ENCODE results near the gene CSH1. TPM values are rescaled to one million over a fixed set of nuclear protein-coding genes. Genes with fewer than 3 reads are reported as not detected.
"Not testable (repeated sequence)": the region's sequence is repeated elsewhere in the genome, so short reads cannot be mapped to it uniquely, and the experiment has no call there.

Gene CSH1
- total RNA-seq, 1 donor from 2014 or later: not detected

GRCh38 chr17:63928966-63929695 is 32.8 kb upstream of the CSH1 start:
- no peaks in the 10 kb centered on the region for H3K36me3 ChIP-seq (ENCODE audit: control insufficient read depth in 3 of 3, insufficient read depth in 3 of 3, low read length in 3 of 3)
- H3K4me1 ChIP-seq (ENCODE audit: control insufficient read depth in 3 of 3, insufficient read depth in 3 of 3, low read length in 3 of 3): peaks cover 20 to 28% (median 24%) of the 10 kb centered on the region in 3 donors
- no peak overlapping the region for H3K9ac ChIP-seq (ENCODE audit: low read depth in 1 of 3, low read length in 3 of 3)
- no peaks in the 10 kb centered on the region for H3K27me3 ChIP-seq (ENCODE audit: control insufficient read depth in 3 of 3, insufficient read depth in 3 of 3, low read length in 3 of 3)
- no peaks in the 10 kb centered on the region for H3K9me3 ChIP-seq (ENCODE audit: control insufficient read depth in 3 of 3, low read length in 3 of 3)
- no peak overlapping the region for H3K4me3 ChIP-seq (ENCODE audit: low read length in 3 of 3)
- H3K27ac ChIP-seq (ENCODE audit: low read depth, low read length): no peak overlapping the region

DNA sequence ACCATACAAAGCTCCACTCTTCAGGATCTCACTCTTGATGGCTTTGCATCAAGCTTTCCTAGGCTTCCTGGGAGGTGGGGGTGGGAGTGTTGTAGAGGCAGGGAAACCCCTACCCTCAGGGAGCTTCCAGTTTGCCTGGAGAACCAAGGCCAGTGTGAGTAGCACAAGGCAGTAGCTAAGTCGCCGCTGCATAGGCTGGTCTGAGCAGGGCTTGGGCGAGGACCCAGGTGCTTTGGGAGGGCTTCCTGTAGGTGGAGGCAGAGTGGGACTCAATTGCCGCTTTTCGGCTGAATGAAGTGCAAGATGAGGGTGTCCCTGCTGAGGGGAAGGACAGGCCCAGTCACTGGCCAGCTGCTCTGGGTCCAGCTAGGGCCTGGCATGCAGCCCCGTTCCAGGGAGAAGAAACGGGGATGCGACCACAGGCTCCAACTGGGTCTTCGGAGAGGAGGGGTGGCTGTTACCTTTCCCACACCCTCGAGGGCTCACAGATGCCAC is 31.8 kb upstream of the CSH1 start:
- H3K4me3 ChIP-seq (ENCODE audit: low read length in 3 of 3): no peak overlapping the region
- H3K27ac ChIP-seq (ENCODE audit: low read depth, low read length): no peak overlapping the region
- peaks cover 20 to 28% (median 24%) of the 10 kb centered on the region in 3 donors for H3K4me1 ChIP-seq (ENCODE audit: control insufficient read depth in 3 of 3, insufficient read depth in 3 of 3, low read length in 3 of 3)
- no peaks in the 10 kb centered on the region for H3K36me3 ChIP-seq (ENCODE audit: control insufficient read depth in 3 of 3, insufficient read depth in 3 of 3, low read length in 3 of 3)
- no peaks in the 10 kb centered on the region for H3K27me3 ChIP-seq (ENCODE audit: control insufficient read depth in 3 of 3, insufficient read depth in 3 of 3, low read length in 3 of 3)
- H3K9me3 ChIP-seq (ENCODE audit: control insufficient read depth in 3 of 3, low read length in 3 of 3): no peaks in the 10 kb centered on the region
- no peak overlapping the region for H3K9ac ChIP-seq (ENCODE audit: low read depth in 1 of 3, low read length in 3 of 3)

- no peaks in the 10 kb centered on the region for H3K27me3 ChIP-seq (ENCODE audit: control insufficient read depth in 3 of 3, insufficient read depth in 3 of 3, low read length in 3 of 3)
- no peaks in the 10 kb centered on the region for H3K9me3 ChIP-seq (ENCODE audit: control insufficient read depth in 3 of 3, low read length in 3 of 3)
- H3K9ac ChIP-seq (ENCODE audit: low read depth in 1 of 3, low read length in 3 of 3): no peak overlapping the region
- peaks cover 20 to 28% (median 24%) of the 10 kb centered on the region in 3 donors for H3K4me1 ChIP-seq (ENCODE audit: control insufficient read depth in 3 of 3, insufficient read depth in 3 of 3, low read length in 3 of 3)
- no peaks in the 10 kb centered on the region for H3K36me3 ChIP-seq (ENCODE audit: control insufficient read depth in 3 of 3, insufficient read depth in 3 of 3, low read length in 3 of 3)
- H3K4me3 ChIP-seq (ENCODE audit: low read length in 3 of 3): no peak overlapping the region
- H3K27ac ChIP-seq (ENCODE audit: low read depth, low read length): no peak overlapping the region
These were observed 31.2 kb upstream of the CSH1 start for GRCh38 chr17:63927464-63928171.

DNA sequence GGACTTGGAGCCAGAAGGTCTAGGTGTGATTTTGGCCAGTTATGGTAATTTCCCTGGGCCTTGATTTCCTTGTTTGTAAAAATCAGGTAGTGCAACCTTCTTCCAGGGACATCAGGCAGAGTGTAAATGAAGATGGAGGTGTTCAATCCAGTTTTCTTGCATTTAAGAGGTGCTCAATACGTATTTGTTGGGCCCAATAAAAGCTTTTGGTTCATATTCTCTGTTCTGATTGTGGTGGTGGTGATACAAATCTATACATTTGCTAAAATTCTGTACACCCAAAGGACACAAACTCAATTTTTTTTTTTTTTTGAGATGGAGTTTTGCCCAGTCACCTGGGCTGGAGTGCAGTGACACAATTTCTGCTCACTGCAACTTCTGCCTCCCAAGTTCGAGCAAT is 29.8 kb upstream of the CSH1 start:
- no peaks in the 10 kb centered on the region for H3K36me3 ChIP-seq (ENCODE audit: control insufficient read depth in 3 of 3, insufficient read depth in 3 of 3, low read length in 3 of 3)
- H3K27ac ChIP-seq (ENCODE audit: low read depth, low read length): no peak overlapping the region
- H3K9ac ChIP-seq (ENCODE audit: low read depth in 1 of 3, low read length in 3 of 3): no peak overlapping the region
- H3K27me3 ChIP-seq (ENCODE audit: control insufficient read depth in 3 of 3, insufficient read depth in 3 of 3, low read length in 3 of 3): no peaks in the 10 kb centered on the region
- no peak overlapping the region for H3K4me3 ChIP-seq (ENCODE audit: low read length in 3 of 3)
- peaks cover 14 to 18% (median 18%) of the 10 kb centered on the region in 3 donors for H3K4me1 ChIP-seq (ENCODE audit: control insufficient read depth in 3 of 3, insufficient read depth in 3 of 3, low read length in 3 of 3)
- H3K9me3 ChIP-seq (ENCODE audit: control insufficient read depth in 3 of 3, low read length in 3 of 3): no peaks in the 10 kb centered on the region

- Histone ChIP-seq H3K36me3 (ENCODE audit: control insufficient read depth in 3 of 3, insufficient read depth in 3 of 3, low read length in 3 of 3) (no peaks in the 10 kb centered on the region), H3K9ac (ENCODE audit: low read depth in 1 of 3, low read length in 3 of 3) (no peak overlapping the region), H3K4me3 (ENCODE audit: low read length in 3 of 3) (no peak overlapping the region), H3K4me1 (ENCODE audit: control insufficient read depth in 3 of 3, insufficient read depth in 3 of 3, low read length in 3 of 3) (peaks cover 9 to 13% (median 13%) of the 10 kb centered on the region in 3 donors), H3K9me3 (ENCODE audit: control insufficient read depth in 3 of 3, low read length in 3 of 3) (no peaks in the 10 kb centered on the region), H3K27me3 (ENCODE audit: control insufficient read depth in 3 of 3, insufficient read depth in 3 of 3, low read length in 3 of 3) (no peaks in the 10 kb centered on the region), H3K27ac (ENCODE audit: low read depth, low read length) (no peak overlapping the region)
These were observed 29.2 kb upstream of the CSH1 start for GRCh38 chr17:63925615-63926014.

DNA sequence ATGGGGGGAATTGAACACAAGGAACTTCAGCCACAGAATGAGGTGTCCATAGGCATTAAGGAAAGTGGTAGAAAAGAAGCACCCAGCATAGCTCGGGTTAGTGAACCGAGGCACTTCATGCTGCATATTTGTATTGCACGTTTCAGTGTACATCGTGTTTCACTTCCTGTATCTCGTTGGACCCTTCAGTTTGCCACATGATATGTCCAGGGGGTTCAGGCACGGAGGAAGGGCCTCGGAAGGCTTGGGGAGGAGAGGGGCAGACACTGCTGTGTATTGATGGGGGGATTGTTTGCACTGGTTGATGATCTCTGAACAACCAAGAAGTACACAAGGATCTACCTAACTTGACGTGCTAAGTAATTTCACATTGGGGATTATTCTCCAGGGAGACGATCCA is 26.0 kb upstream of the CSH1 start:
- H3K36me3 ChIP-seq (ENCODE audit: control insufficient read depth in 3 of 3, insufficient read depth in 3 of 3, low read length in 3 of 3): not testable (repeated sequence)

DNA sequence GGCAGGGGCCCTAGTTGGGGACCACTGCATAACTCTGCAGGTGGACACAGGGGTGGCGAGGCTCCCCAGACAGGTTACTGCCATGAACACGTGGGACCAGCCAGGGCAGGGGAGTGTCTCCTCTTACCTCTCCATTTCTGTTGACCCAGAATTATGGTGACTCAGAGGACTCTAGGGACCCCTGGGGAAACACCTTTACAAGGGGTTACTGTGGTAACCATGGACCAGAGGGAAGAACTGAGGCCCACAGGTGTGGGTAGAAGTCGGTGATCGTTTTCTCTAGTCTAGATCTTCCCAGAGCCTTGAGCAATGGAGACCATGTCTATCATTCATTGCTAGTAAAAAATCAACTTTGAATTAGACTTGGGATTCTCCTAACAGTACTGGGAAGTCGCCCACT is 24.4 kb upstream of the CSH1 start:
- H3K9ac ChIP-seq (ENCODE audit: low read depth in 1 of 3, low read length in 3 of 3); H3K27ac ChIP-seq (ENCODE audit: low read depth, low read length); H3K4me3 ChIP-seq (ENCODE audit: low read length in 3 of 3); H3K36me3 ChIP-seq (ENCODE audit: control insufficient read depth in 3 of 3, insufficient read depth in 3 of 3, low read length in 3 of 3); H3K27me3 ChIP-seq (ENCODE audit: control insufficient read depth in 3 of 3, insufficient read depth in 3 of 3, low read length in 3 of 3); H3K9me3 ChIP-seq (ENCODE audit: control insufficient read depth in 3 of 3, low read length in 3 of 3): not testable (repeated sequence)
- peaks cover 8 to 11% (median 8%) of the 10 kb centered on the region in 3 donors for H3K4me1 ChIP-seq (ENCODE audit: control insufficient read depth in 3 of 3, insufficient read depth in 3 of 3, low read length in 3 of 3)

More for the DNA sequence above, 26.0 kb upstream of the CSH1 start:
- H3K4me3 ChIP-seq (ENCODE audit: low read length in 3 of 3); H3K27ac ChIP-seq (ENCODE audit: low read depth, low read length); H3K9ac ChIP-seq (ENCODE audit: low read depth in 1 of 3, low read length in 3 of 3); H3K9me3 ChIP-seq (ENCODE audit: control insufficient read depth in 3 of 3, low read length in 3 of 3); H3K27me3 ChIP-seq (ENCODE audit: control insufficient read depth in 3 of 3, insufficient read depth in 3 of 3, low read length in 3 of 3): not testable (repeated sequence)
- H3K4me1 ChIP-seq (ENCODE audit: control insufficient read depth in 3 of 3, insufficient read depth in 3 of 3, low read length in 3 of 3): peaks cover 5 to 11% (median 8%) of the 10 kb centered on the region in 3 donors

DNA sequence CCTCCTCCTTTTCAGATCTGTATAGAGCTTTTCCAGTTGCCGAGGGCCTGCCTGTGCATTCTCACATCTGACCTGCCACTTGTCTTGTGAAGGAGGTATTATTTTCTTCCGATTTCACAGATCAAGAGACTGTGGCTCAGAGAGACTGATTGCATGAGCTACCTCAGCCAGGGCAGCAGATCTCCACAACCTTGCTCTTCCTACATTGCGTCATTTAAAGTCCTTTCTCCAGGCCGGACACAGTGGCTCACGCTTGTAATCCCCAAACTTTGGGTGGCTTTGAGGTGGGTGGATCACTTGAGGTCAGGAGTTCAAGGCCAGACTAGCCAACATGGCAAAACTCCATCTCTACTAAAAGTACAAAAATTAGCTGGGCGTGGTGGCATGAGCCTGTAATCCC is 23.7 kb upstream of the CSH1 start:
- not testable (repeated sequence) for H3K9ac ChIP-seq (ENCODE audit: low read depth in 1 of 3, low read length in 3 of 3); H3K9me3 ChIP-seq (ENCODE audit: control insufficient read depth in 3 of 3, low read length in 3 of 3); H3K4me3 ChIP-seq (ENCODE audit: low read length in 3 of 3); H3K36me3 ChIP-seq (ENCODE audit: control insufficient read depth in 3 of 3, insufficient read depth in 3 of 3, low read length in 3 of 3); H3K27me3 ChIP-seq (ENCODE audit: control insufficient read depth in 3 of 3, insufficient read depth in 3 of 3, low read length in 3 of 3); H3K27ac ChIP-seq (ENCODE audit: low read depth, low read length)
- peaks cover 8 to 11% (median 8%) of the 10 kb centered on the region in 3 donors for H3K4me1 ChIP-seq (ENCODE audit: control insufficient read depth in 3 of 3, insufficient read depth in 3 of 3, low read length in 3 of 3)

DNA sequence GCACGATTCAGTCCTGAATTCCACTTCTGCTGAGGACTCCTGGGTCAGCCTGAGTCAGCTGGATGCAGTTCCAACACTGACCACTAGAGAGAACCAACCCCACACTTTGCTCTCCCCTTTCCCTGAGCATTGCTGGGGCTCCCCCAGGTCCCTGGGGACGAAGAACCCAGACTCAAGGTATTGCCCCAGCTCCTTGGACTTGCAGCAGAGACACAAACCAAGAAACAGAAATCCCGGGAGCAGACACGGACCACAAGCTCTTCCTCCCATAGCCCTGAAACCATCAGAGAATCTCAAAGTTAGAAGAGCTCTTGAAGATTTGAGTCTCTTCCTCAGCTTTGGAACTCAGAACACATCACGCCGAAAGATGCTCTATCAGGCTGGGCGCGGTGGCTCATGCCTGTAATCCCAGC is 22.9 kb upstream of the CSH1 start:
- no peak overlapping the region for H3K27ac ChIP-seq (ENCODE audit: low read depth, low read length)
- no peak overlapping the region for H3K9ac ChIP-seq (ENCODE audit: low read depth in 1 of 3, low read length in 3 of 3)
- H3K9me3 ChIP-seq (ENCODE audit: control insufficient read depth in 3 of 3, low read length in 3 of 3): no peaks in the 10 kb centered on the region
- H3K4me1 ChIP-seq (ENCODE audit: control insufficient read depth in 3 of 3, insufficient read depth in 3 of 3, low read length in 3 of 3): peaks cover 8 to 11% (median 8%) of the 10 kb centered on the region in 3 donors
- H3K4me3 ChIP-seq (ENCODE audit: low read length in 3 of 3): no peak overlapping the region
- peaks cover 0 to 5% (median 0%) of the 10 kb centered on the region in 3 donors for H3K27me3 ChIP-seq (ENCODE audit: control insufficient read depth in 3 of 3, insufficient read depth in 3 of 3, low read length in 3 of 3)
- H3K36me3 ChIP-seq (ENCODE audit: control insufficient read depth in 3 of 3, insufficient read depth in 3 of 3, low read length in 3 of 3): no peaks in the 10 kb centered on the region

- H3K9me3 ChIP-seq (ENCODE audit: control insufficient read depth in 3 of 3, low read length in 3 of 3); H3K27ac ChIP-seq (ENCODE audit: low read depth, low read length); H3K27me3 ChIP-seq (ENCODE audit: control insufficient read depth in 3 of 3, insufficient read depth in 3 of 3, low read length in 3 of 3); H3K9ac ChIP-seq (ENCODE audit: low read depth in 1 of 3, low read length in 3 of 3); H3K36me3 ChIP-seq (ENCODE audit: control insufficient read depth in 3 of 3, insufficient read depth in 3 of 3, low read length in 3 of 3); H3K4me3 ChIP-seq (ENCODE audit: low read length in 3 of 3): not testable (repeated sequence)
- H3K4me1 ChIP-seq (ENCODE audit: control insufficient read depth in 3 of 3, insufficient read depth in 3 of 3, low read length in 3 of 3): peaks cover 8 to 11% (median 8%) of the 10 kb centered on the region in 3 donors
These were observed 22.5 kb upstream of the CSH1 start, which contains the start of gene GH1 for GRCh38 chr17:63918789-63919305. GH1 (minus strand) TSS chr17:63918839; CDS start chr17:63918776, 63 bp downstream.
